ENCODE measurements around the gene LMO7. TPM values are rescaled to one million over a fixed set of nuclear protein-coding genes. Genes with fewer than 3 reads are reported as not detected.

LMO7 gene
- total and polyA plus RNA-seq, 2 of the 8 experiments (the other 6 are each of a cell fraction or from before 2014, with no cell fraction given), result 8.1 to 28.3 TPM

GRCh38 chr13:75843991-75844390, 207.9 kb downstream of the LMO7 start (continued):
- TF ChIP-seq CTCF (IDR thresholded peaks at IDR 0.05; ENCODE audit: control extremely low read depth in 1 of 3, insufficient read depth in 1 of 3, low read depth in 1 of 3, low read length in 3 of 3) (no peak), E2F6 (IDR thresholded peaks at IDR 0.05) (no peak), JUND (IDR thresholded peaks at IDR 0.05; ENCODE audit: low read length) (no peak), SP2 (IDR thresholded peaks at IDR 0.05; ENCODE audit: low read length) (no peak)
